Measurements from ENCODE around the gene ADGRE2.

The ADGRE2 gene

GRCh38 chr19:14731200-14731599 lies 47.2 kb downstream of the ADGRE2 start:
- no peak overlapping the region for H3K4me2 ChIP-seq (ENCODE audit: low read length)
- H3K4ac ChIP-seq (ENCODE audit: low read depth, low read length): no peak overlapping the region
- H3K23ac ChIP-seq (ENCODE audit: low read length): no peak overlapping the region
- no peak overlapping the region for H2AK5ac ChIP-seq (ENCODE audit: low read length)
- no peak overlapping the region for H3K27ac ChIP-seq (ENCODE audit: low read depth, low read length)
- H2BK12ac ChIP-seq (ENCODE audit: low read length): no peak overlapping the region
- no peak for DNase-seq
- H4K91ac ChIP-seq (ENCODE audit: low read depth, low read length): no peak overlapping the region
- H3K79me2 ChIP-seq (ENCODE audit: control insufficient read depth, insufficient read depth, low read length, poor library complexity): no peaks in the 10 kb centered on the region
- H4K8ac ChIP-seq (ENCODE audit: low read depth, low read length): no peak overlapping the region
- H2BK5ac ChIP-seq (ENCODE audit: low read depth, low read length, poor library complexity): no peak overlapping the region
- H3K79me1 ChIP-seq (ENCODE audit: low read length): no peaks in the 10 kb centered on the region
- no peak overlapping the region for H2BK120ac ChIP-seq (ENCODE audit: insufficient read depth, low read length, poor library complexity)
- H3K9ac ChIP-seq (ENCODE audit: low read length): no peak overlapping the region
- H3K18ac ChIP-seq (ENCODE audit: low read length): no peak overlapping the region
- H3K36me3 ChIP-seq (ENCODE audit: control insufficient read depth in 1 of 2, insufficient read depth in 2 of 2, low read length in 2 of 2): no peaks in the 10 kb centered on the region
- H3K27me3 ChIP-seq (ENCODE audit: insufficient read depth, low read length): no peaks in the 10 kb centered on the region
- peaks cover 23% of the 10 kb centered on the region for H3K9me3 ChIP-seq (ENCODE audit: insufficient read depth, low read depth, low read length)
- no peak overlapping the region for H3K4me3 ChIP-seq (ENCODE audit: low read depth, low read length)
- no peaks in the 10 kb centered on the region for H3K4me1 ChIP-seq (ENCODE audit: control insufficient read depth in 1 of 2, insufficient read depth in 2 of 2, low read length in 2 of 2)
- no peak overlapping the region for H3K14ac ChIP-seq (ENCODE audit: low read length)
- no CpG with 5 or more reads among the region's 10 CpGs for WGBS (ENCODE audit: extremely low coverage, insufficient coverage, insufficient read length)
- H4K12ac ChIP-seq (ENCODE audit: low read depth, low read length): no peak overlapping the region
- no peak overlapping the region for H2AFZ ChIP-seq (ENCODE audit: insufficient read depth, low read length, poor library complexity)

- H3K14ac ChIP-seq (ENCODE audit: low read length): no peak overlapping the region
- H3K79me1 ChIP-seq (ENCODE audit: low read length): no peaks in the 10 kb centered on the region
- no peak overlapping the region for H2BK5ac ChIP-seq (ENCODE audit: low read depth, low read length, poor library complexity)
- H3K9ac ChIP-seq (ENCODE audit: low read length): no peak overlapping the region
- no peak overlapping the region for H3K4ac ChIP-seq (ENCODE audit: low read depth, low read length)
- no peak overlapping the region for H3K23ac ChIP-seq (ENCODE audit: low read length)
- no peak overlapping the region for H4K8ac ChIP-seq (ENCODE audit: low read depth, low read length)
- H2BK12ac ChIP-seq (ENCODE audit: low read length): no peak overlapping the region
- H3K36me3 ChIP-seq (ENCODE audit: control insufficient read depth in 1 of 2, insufficient read depth in 2 of 2, low read length in 2 of 2): no peaks in the 10 kb centered on the region
- H4K91ac ChIP-seq (ENCODE audit: low read depth, low read length): no peak overlapping the region
- H3K9me3 ChIP-seq (ENCODE audit: insufficient read depth, low read depth, low read length): peaks cover 21% of the 10 kb centered on the region
- no peaks in the 10 kb centered on the region for H3K79me2 ChIP-seq (ENCODE audit: control insufficient read depth, insufficient read depth, low read length, poor library complexity)
- no peak overlapping the region for H3K27ac ChIP-seq (ENCODE audit: low read depth, low read length)
- no peak overlapping the region for H3K18ac ChIP-seq (ENCODE audit: low read length)
- no peak overlapping the region for H2AFZ ChIP-seq (ENCODE audit: insufficient read depth, low read length, poor library complexity)
- no peak overlapping the region for H3K4me2 ChIP-seq (ENCODE audit: low read length)
- H2BK120ac ChIP-seq (ENCODE audit: insufficient read depth, low read length, poor library complexity): no peak overlapping the region
- no peak overlapping the region for H2AK5ac ChIP-seq (ENCODE audit: low read length)
- H3K4me1 ChIP-seq (ENCODE audit: control insufficient read depth in 1 of 2, insufficient read depth in 2 of 2, low read length in 2 of 2): no peaks in the 10 kb centered on the region
- no peak overlapping the region for H4K12ac ChIP-seq (ENCODE audit: low read depth, low read length)
- H3K27me3 ChIP-seq (ENCODE audit: insufficient read depth, low read length): no peaks in the 10 kb centered on the region
- WGBS (ENCODE audit: extremely low coverage, insufficient coverage, insufficient read length): 100% methylated on average over 1 of the region's 7 CpGs
- no peak overlapping the region for H3K4me3 ChIP-seq (ENCODE audit: low read depth, low read length)
- no peak for DNase-seq
Observed at GRCh38 chr19:14728595-14728994, 49.8 kb downstream of the ADGRE2 start.

GRCh38 chr19:14722127-14722526 lies 56.2 kb downstream of the ADGRE2 start:
- Histone ChIP-seq H4K12ac (ENCODE audit: low read depth, low read length) (no peak overlapping the region), H3K9ac (ENCODE audit: low read length) (no peak overlapping the region), H3K27me3 (ENCODE audit: insufficient read depth, low read length) (no peaks in the 10 kb centered on the region), H3K36me3 (ENCODE audit: control insufficient read depth in 1 of 2, insufficient read depth in 2 of 2, low read length in 2 of 2) (peaks cover 8 to 14% of the 10 kb centered on the region in 2 experiments), H2BK12ac (ENCODE audit: low read length) (no peak overlapping the region), H4K91ac (ENCODE audit: low read depth, low read length) (no peak overlapping the region), H3K79me1 (ENCODE audit: low read length) (no peaks in the 10 kb centered on the region), H4K8ac (ENCODE audit: low read depth, low read length) (no peak overlapping the region), H3K79me2 (ENCODE audit: control insufficient read depth, insufficient read depth, low read length, poor library complexity) (no peaks in the 10 kb centered on the region), H2AFZ (ENCODE audit: insufficient read depth, low read length, poor library complexity) (no peak overlapping the region), H3K4me3 (ENCODE audit: low read depth, low read length) (no peak overlapping the region), H3K14ac (ENCODE audit: low read length) (no peak overlapping the region), H2BK5ac (ENCODE audit: low read depth, low read length, poor library complexity) (no peak overlapping the region), H3K4me2 (ENCODE audit: low read length) (no peak overlapping the region), H3K27ac (ENCODE audit: low read depth, low read length) (no peak overlapping the region), H2AK5ac (ENCODE audit: low read length) (no peak overlapping the region), H3K18ac (ENCODE audit: low read length) (no peak overlapping the region), H3K4ac (ENCODE audit: low read depth, low read length) (no peak overlapping the region), H3K23ac (ENCODE audit: low read length) (no peak overlapping the region), H3K4me1 (ENCODE audit: control insufficient read depth in 1 of 2, insufficient read depth in 2 of 2, low read length in 2 of 2) (no peaks in the 10 kb centered on the region), H2BK120ac (ENCODE audit: insufficient read depth, low read length, poor library complexity) (no peak overlapping the region), H3K9me3 (ENCODE audit: insufficient read depth, low read depth, low read length) (peaks cover 20% of the 10 kb centered on the region)
- WGBS (ENCODE audit: extremely low coverage, insufficient coverage, insufficient read length): no CpG with 5 or more reads among the region's 2 CpGs
- DNase-seq: no peak

- no peak overlapping the region for H3K27ac ChIP-seq (ENCODE audit: low read depth, low read length)
- H3K79me1 ChIP-seq (ENCODE audit: low read length): no peaks in the 10 kb centered on the region
- no peak for DNase-seq
- no peaks in the 10 kb centered on the region for H3K27me3 ChIP-seq (ENCODE audit: insufficient read depth, low read length)
- no peak overlapping the region for H2AK5ac ChIP-seq (ENCODE audit: low read length)
- H3K4me2 ChIP-seq (ENCODE audit: low read length): no peak overlapping the region
- H3K9me3 ChIP-seq (ENCODE audit: insufficient read depth, low read depth, low read length): peaks cover 35% of the 10 kb centered on the region
- H3K79me2 ChIP-seq (ENCODE audit: control insufficient read depth, insufficient read depth, low read length, poor library complexity): no peaks in the 10 kb centered on the region
- H3K36me3 ChIP-seq (ENCODE audit: control insufficient read depth in 1 of 2, insufficient read depth in 2 of 2, low read length in 2 of 2): peaks cover 29 to 39% of the 10 kb centered on the region in 2 experiments
- no peak overlapping the region for H2BK5ac ChIP-seq (ENCODE audit: low read depth, low read length, poor library complexity)
- no peak overlapping the region for H3K9ac ChIP-seq (ENCODE audit: low read length)
- H3K23ac ChIP-seq (ENCODE audit: low read length): no peak overlapping the region
- no peak overlapping the region for H3K18ac ChIP-seq (ENCODE audit: low read length)
- no peak overlapping the region for H4K8ac ChIP-seq (ENCODE audit: low read depth, low read length)
- no peak overlapping the region for H3K14ac ChIP-seq (ENCODE audit: low read length)
- no peak overlapping the region for H3K4me3 ChIP-seq (ENCODE audit: low read depth, low read length)
- no peak overlapping the region for H3K4ac ChIP-seq (ENCODE audit: low read depth, low read length)
- no peak overlapping the region for H4K91ac ChIP-seq (ENCODE audit: low read depth, low read length)
- H2BK120ac ChIP-seq (ENCODE audit: insufficient read depth, low read length, poor library complexity): no peak overlapping the region
- H4K12ac ChIP-seq (ENCODE audit: low read depth, low read length): no peak overlapping the region
- H3K4me1 ChIP-seq (ENCODE audit: control insufficient read depth in 1 of 2, insufficient read depth in 2 of 2, low read length in 2 of 2): no peaks in the 10 kb centered on the region
- no CpG with 5 or more reads among the region's 3 CpGs for WGBS (ENCODE audit: extremely low coverage, insufficient coverage, insufficient read length)
- H2AFZ ChIP-seq (ENCODE audit: insufficient read depth, low read length, poor library complexity): no peak overlapping the region
- H2BK12ac ChIP-seq (ENCODE audit: low read length): no peak overlapping the region
Observed at GRCh38 chr19:14719162-14719561, 59.2 kb downstream of the ADGRE2 start.
